Panc1 (cell line): ENCODE data around the gene RBL1.

ENCODE experiments used
- CTCF ChIP-seq: fragments of 450-650 bp; IDR thresholded peaks from 2 replicates; pipeline ENCODE4 v1.5.1; 2017; ENCODE audit warnings: mild to moderate bottlenecking
- POLR2AphosphoS5 ChIP-seq: IDR thresholded peaks from 2 replicates; pipeline ENCODE4 v1.6.1; 2012; ENCODE audit warnings: mild to moderate bottlenecking, low read depth, low read length, moderate library complexity
- SIN3A ChIP-seq: IDR thresholded peaks from 2 replicates; pipeline ENCODE4 v1.6.1; 2012; ENCODE audit warnings: low read depth, mild to moderate bottlenecking, low read length, moderate library complexity, borderline replicate concordance; ENCODE audit not compliant: insufficient read depth
- TCF7L2 ChIP-seq: IDR thresholded peaks from 2 replicates; pipeline ENCODE4 v1.6.1; 2011; ENCODE audit warnings: mild to moderate bottlenecking, low read depth, low read length, inconsistent platforms

- TF ChIP-seq CTCF: no peak
- TF ChIP-seq TCF7L2: no peak
- no peak for TF ChIP-seq POLR2AphosphoS5
- no peak for TF ChIP-seq SIN3A
Observed at GRCh38 chr20:37066168-37066567, 29.6 kb downstream of the RBL1 start.
